ENCODE measurements around the gene GPR183. TPM values are rescaled to one million over a fixed set of nuclear protein-coding genes. Genes with fewer than 3 reads are reported as not detected.

GPR183 gene
- polyA plus RNA-seq, 1 donor: 7.3 TPM

DNA sequence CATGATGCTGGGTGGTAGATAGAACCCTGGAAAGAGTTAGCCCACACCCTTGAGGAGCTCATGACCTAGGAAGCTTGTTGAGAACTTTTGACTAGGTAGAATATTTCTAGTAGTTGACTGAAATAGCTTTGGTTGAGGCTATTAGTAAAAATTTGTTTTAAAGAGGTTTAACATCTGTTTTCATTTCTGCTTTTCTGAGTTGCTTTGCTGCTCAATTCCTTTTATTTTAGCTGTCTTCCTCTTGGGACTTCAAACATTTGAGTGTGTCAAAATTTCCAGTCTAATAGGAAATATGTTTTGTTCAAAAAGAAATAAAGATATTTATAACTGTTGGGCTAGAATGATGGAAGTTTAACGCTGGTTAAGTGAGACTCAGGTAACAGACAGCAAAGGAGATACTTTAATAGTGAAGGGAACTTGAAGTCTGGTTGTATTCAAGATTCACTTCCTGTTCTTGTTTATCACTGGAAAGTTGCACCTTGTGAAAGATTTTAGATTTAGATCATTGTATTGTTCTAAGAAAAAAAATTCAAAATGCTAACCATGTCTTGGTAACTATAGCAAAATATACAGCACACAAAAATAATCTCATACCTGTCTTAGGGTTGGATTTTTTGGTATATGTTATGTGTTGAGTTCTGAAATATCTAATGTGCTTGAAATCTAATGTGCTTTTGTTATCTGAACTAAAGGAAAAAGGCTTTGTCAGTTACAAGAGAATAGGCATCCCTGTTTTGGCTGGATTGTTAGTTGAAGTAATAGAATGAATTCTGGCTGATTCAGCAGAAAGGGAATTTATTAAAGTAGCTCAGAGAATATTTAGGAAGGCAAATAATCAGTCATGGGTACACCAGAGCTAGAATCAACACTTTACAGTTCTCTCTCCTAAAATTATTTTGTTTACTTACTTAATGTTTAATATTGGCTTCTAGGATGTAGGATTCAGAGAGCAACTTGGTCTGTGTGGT lies 24.7 kb downstream of the GPR183 start:
- Histone ChIP-seq H3K27ac (ENCODE audit: low read length) (no peak overlapping the region), H3K9me3 (ENCODE audit: control insufficient read depth, low read depth, low read length) (no peaks in the 10 kb centered on the region), H3K4me3 (ENCODE audit: low read length) (no peak overlapping the region), H3K27me3 (ENCODE audit: control insufficient read depth, insufficient read depth, low read length) (no peaks in the 10 kb centered on the region), H3K4me1 (ENCODE audit: control insufficient read depth, insufficient read depth, low read length) (no peaks in the 10 kb centered on the region), H3K36me3 (ENCODE audit: control insufficient read depth, insufficient read depth, low read length) (peaks cover 18% of the 10 kb centered on the region)
- DNase-seq: no peak
- WGBS (ENCODE audit: insufficient coverage, low lambda C conversion rate): 60% methylated on average over 1 of the region's 1 CpG

GRCh38 chr13:99281811-99282263 lies 25.4 kb downstream of the GPR183 start:
- Histone ChIP-seq H3K27me3 (ENCODE audit: control insufficient read depth, insufficient read depth, low read length) (no peaks in the 10 kb centered on the region), H3K4me1 (ENCODE audit: control insufficient read depth, insufficient read depth, low read length) (no peaks in the 10 kb centered on the region), H3K9me3 (ENCODE audit: control insufficient read depth, low read depth, low read length) (no peaks in the 10 kb centered on the region), H3K27ac (ENCODE audit: low read length) (no peak overlapping the region), H3K4me3 (ENCODE audit: low read length) (no peak overlapping the region), H3K36me3 (ENCODE audit: control insufficient read depth, insufficient read depth, low read length) (peaks cover 19% of the 10 kb centered on the region)
- no CpG with 5 or more reads among the region's 5 CpGs for WGBS (ENCODE audit: insufficient coverage, low lambda C conversion rate)
- no peak for DNase-seq

GRCh38 chr13:99280166-99280565 lies 27.0 kb downstream of the GPR183 start:
- Histone ChIP-seq H3K27me3 (ENCODE audit: control insufficient read depth, insufficient read depth, low read length) (no peaks in the 10 kb centered on the region), H3K9me3 (ENCODE audit: control insufficient read depth, low read depth, low read length) (no peaks in the 10 kb centered on the region), H3K4me1 (ENCODE audit: control insufficient read depth, insufficient read depth, low read length) (no peaks in the 10 kb centered on the region), H3K27ac (ENCODE audit: low read length) (no peak overlapping the region), H3K4me3 (ENCODE audit: low read length) (no peak overlapping the region), H3K36me3 (ENCODE audit: control insufficient read depth, insufficient read depth, low read length) (peaks cover 17% of the 10 kb centered on the region)
- WGBS (ENCODE audit: insufficient coverage, low lambda C conversion rate): 80% methylated on average over 1 of the region's 3 CpGs
- DNase-seq: no peak

DNA sequence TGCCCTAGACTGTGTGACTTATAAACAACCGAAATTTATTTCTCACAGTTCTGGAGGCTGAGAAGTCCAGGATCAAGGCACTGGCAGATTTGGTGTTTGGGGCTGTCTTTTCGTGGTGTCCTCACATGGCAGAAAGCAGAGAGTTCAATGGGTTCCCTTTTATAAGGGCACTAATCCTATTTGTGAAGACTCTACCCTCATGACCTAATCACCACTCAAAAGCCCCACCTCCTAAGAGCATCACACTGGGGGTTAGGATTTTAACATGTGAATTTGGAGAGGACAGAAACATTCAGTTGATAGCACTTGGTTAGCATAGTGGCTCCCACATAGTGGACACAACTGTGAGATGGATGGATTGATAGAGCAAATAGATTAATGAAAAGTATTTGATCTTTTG lies 27.6 kb downstream of the GPR183 start:
- Histone ChIP-seq H3K36me3 (ENCODE audit: control insufficient read depth, insufficient read depth, low read length) (peaks cover 21% of the 10 kb centered on the region), H3K27me3 (ENCODE audit: control insufficient read depth, insufficient read depth, low read length) (no peaks in the 10 kb centered on the region), H3K4me1 (ENCODE audit: control insufficient read depth, insufficient read depth, low read length) (no peaks in the 10 kb centered on the region), H3K27ac (ENCODE audit: low read length) (no peak overlapping the region), H3K4me3 (ENCODE audit: low read length) (no peak overlapping the region), H3K9me3 (ENCODE audit: control insufficient read depth, low read depth, low read length) (no peaks in the 10 kb centered on the region)
- no peak for DNase-seq
- no CpG with 5 or more reads among the region's 2 CpGs for WGBS (ENCODE audit: insufficient coverage, low lambda C conversion rate)

DNA sequence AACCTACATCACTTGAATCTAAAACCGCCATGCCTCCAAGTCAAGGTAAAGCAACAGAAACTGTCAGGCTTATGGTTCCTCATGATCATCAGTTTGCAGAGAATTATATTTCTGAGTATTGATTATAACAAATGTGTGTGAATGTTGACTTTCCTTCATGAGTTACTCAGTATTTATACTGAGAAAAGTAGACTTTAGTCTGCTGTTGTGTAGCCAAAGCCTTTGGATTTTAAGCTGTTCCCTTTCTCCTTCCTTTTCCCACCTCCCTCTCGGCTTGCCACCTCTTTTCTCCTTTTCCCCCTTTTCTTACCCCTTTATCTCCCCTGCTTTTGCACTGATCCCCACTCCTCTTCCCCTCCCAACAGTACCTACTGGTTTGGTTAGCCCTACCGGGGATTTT lies 28.4 kb downstream of the GPR183 start:
- no peaks in the 10 kb centered on the region for H3K4me1 ChIP-seq (ENCODE audit: control insufficient read depth, insufficient read depth, low read length)
- no peak overlapping the region for H3K27ac ChIP-seq (ENCODE audit: low read length)

GRCh38 chr13:99278200-99278599 lies 29.0 kb downstream of the GPR183 start:
- H3K27me3 ChIP-seq (ENCODE audit: control insufficient read depth, insufficient read depth, low read length): no peaks in the 10 kb centered on the region
- H3K27ac ChIP-seq (ENCODE audit: low read length): no peak overlapping the region
- H3K4me1 ChIP-seq (ENCODE audit: control insufficient read depth, insufficient read depth, low read length): no peaks in the 10 kb centered on the region
- WGBS (ENCODE audit: insufficient coverage, low lambda C conversion rate): no CpG with 5 or more reads among the region's 5 CpGs
- no peak overlapping the region for H3K4me3 ChIP-seq (ENCODE audit: low read length)
- no peak for DNase-seq
- peaks cover 21% of the 10 kb centered on the region for H3K36me3 ChIP-seq (ENCODE audit: control insufficient read depth, insufficient read depth, low read length)
- no peaks in the 10 kb centered on the region for H3K9me3 ChIP-seq (ENCODE audit: control insufficient read depth, low read depth, low read length)

More for the DNA sequence above, 28.4 kb downstream of the GPR183 start:
- WGBS (ENCODE audit: insufficient coverage, low lambda C conversion rate): 80% methylated on average over 1 of the region's 3 CpGs
- peaks cover 21% of the 10 kb centered on the region for H3K36me3 ChIP-seq (ENCODE audit: control insufficient read depth, insufficient read depth, low read length)
- H3K9me3 ChIP-seq (ENCODE audit: control insufficient read depth, low read depth, low read length): no peaks in the 10 kb centered on the region
- no peak for DNase-seq
- H3K27me3 ChIP-seq (ENCODE audit: control insufficient read depth, insufficient read depth, low read length): no peaks in the 10 kb centered on the region
- no peak overlapping the region for H3K4me3 ChIP-seq (ENCODE audit: low read length)

GRCh38 chr13:99277629-99278028 lies 29.6 kb downstream of the GPR183 start:
- Histone ChIP-seq H3K4me3 (ENCODE audit: low read length) (no peak overlapping the region), H3K4me1 (ENCODE audit: control insufficient read depth, insufficient read depth, low read length) (no peaks in the 10 kb centered on the region), H3K9me3 (ENCODE audit: control insufficient read depth, low read depth, low read length) (peaks cover 2% of the 10 kb centered on the region), H3K36me3 (ENCODE audit: control insufficient read depth, insufficient read depth, low read length) (peaks cover 21% of the 10 kb centered on the region), H3K27me3 (ENCODE audit: control insufficient read depth, insufficient read depth, low read length) (no peaks in the 10 kb centered on the region), H3K27ac (ENCODE audit: low read length) (no peak overlapping the region)
- 100% methylated on average over 1 of the region's 4 CpGs for WGBS (ENCODE audit: insufficient coverage, low lambda C conversion rate)
- no peak for DNase-seq

DNA sequence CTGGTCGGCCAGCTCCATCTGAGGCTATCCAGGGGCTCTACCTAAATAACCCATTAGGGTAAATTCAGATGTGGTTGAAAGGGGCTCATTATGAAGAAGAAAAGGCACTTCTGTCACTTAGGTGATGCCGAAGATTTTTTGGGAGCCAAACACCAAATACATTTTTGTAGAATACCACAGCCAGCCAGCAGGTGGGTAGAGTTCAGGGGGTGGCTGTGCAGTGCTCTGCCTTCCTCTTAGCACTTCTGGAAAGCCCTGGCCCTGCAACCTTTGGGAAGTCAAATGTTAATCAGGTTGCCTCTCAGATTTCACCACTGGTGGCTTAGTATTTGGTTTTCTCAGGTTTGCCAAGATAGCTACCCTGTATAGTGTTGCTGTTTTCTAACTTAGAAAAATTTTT lies 30.5 kb downstream of the GPR183 start:
- Histone ChIP-seq H3K36me3 (ENCODE audit: control insufficient read depth, insufficient read depth, low read length) (peaks cover 21% of the 10 kb centered on the region), H3K4me1 (ENCODE audit: control insufficient read depth, insufficient read depth, low read length) (no peaks in the 10 kb centered on the region), H3K9me3 (ENCODE audit: control insufficient read depth, low read depth, low read length) (peaks cover 3% of the 10 kb centered on the region), H3K27me3 (ENCODE audit: control insufficient read depth, insufficient read depth, low read length) (no peaks in the 10 kb centered on the region), H3K4me3 (ENCODE audit: low read length) (no peak overlapping the region), H3K27ac (ENCODE audit: low read length) (no peak overlapping the region)
- no CpG with 5 or more reads among the region's 2 CpGs for WGBS (ENCODE audit: insufficient coverage, low lambda C conversion rate)
- DNase-seq: no peak

DNA sequence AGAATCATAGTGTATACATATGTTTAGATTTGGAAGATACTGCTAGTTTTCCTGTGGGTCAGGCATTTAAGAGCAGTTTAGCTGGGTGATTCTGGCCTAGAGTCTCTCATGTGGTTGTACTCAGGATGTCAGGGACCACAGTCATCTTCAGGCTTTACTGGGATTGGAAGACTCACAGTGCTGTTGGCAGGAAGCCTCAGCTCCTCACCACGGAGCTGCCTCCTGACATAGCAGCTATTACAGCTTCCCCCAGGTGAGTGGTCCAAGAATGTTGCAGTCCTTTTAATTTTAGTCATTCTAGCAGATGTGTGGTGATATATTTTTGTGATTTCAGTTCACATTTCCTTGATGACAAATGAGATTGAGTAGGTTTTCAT lies 32.1 kb downstream of the GPR183 start:
- WGBS (ENCODE audit: insufficient coverage, low lambda C conversion rate): no CpG with 5 or more reads among the region's 1 CpG
- no peaks in the 10 kb centered on the region for H3K27me3 ChIP-seq (ENCODE audit: control insufficient read depth, insufficient read depth, low read length)
- no peak overlapping the region for H3K4me3 ChIP-seq (ENCODE audit: low read length)
- peaks cover 13% of the 10 kb centered on the region for H3K36me3 ChIP-seq (ENCODE audit: control insufficient read depth, insufficient read depth, low read length)
- H3K4me1 ChIP-seq (ENCODE audit: control insufficient read depth, insufficient read depth, low read length): no peaks in the 10 kb centered on the region
- no peak for DNase-seq
- H3K9me3 ChIP-seq (ENCODE audit: control insufficient read depth, low read depth, low read length): peaks cover 3% of the 10 kb centered on the region
- no peak overlapping the region for H3K27ac ChIP-seq (ENCODE audit: low read length)

- Histone ChIP-seq H3K4me3 (ENCODE audit: low read length) (no peak overlapping the region), H3K36me3 (ENCODE audit: control insufficient read depth, insufficient read depth, low read length) (peaks cover 11% of the 10 kb centered on the region), H3K9me3 (ENCODE audit: control insufficient read depth, low read depth, low read length) (peaks cover 3% of the 10 kb centered on the region), H3K4me1 (ENCODE audit: control insufficient read depth, insufficient read depth, low read length) (no peaks in the 10 kb centered on the region), H3K27ac (ENCODE audit: low read length) (no peak overlapping the region), H3K27me3 (ENCODE audit: control insufficient read depth, insufficient read depth, low read length) (no peaks in the 10 kb centered on the region)
- 95% methylated on average over 2 of the region's 2 CpGs for WGBS (ENCODE audit: insufficient coverage, low lambda C conversion rate)
- DNase-seq: no peak
Observed at GRCh38 chr13:99273128-99273527, 34.1 kb downstream of the GPR183 start.

GRCh38 chr13:99272481-99272880 lies 34.7 kb downstream of the GPR183 start:
- no peak overlapping the region for H3K27ac ChIP-seq (ENCODE audit: low read length)
- no CpG with 5 or more reads among the region's 2 CpGs for WGBS (ENCODE audit: insufficient coverage, low lambda C conversion rate)
- no peak for DNase-seq

More at GRCh38 chr13:99272481-99272880, 34.7 kb downstream of the GPR183 start:
- Histone ChIP-seq H3K4me3 (ENCODE audit: low read length) (no peak overlapping the region), H3K9me3 (ENCODE audit: control insufficient read depth, low read depth, low read length) (peaks cover 3% of the 10 kb centered on the region), H3K27me3 (ENCODE audit: control insufficient read depth, insufficient read depth, low read length) (no peaks in the 10 kb centered on the region), H3K36me3 (ENCODE audit: control insufficient read depth, insufficient read depth, low read length) (peaks cover 11% of the 10 kb centered on the region), H3K4me1 (ENCODE audit: control insufficient read depth, insufficient read depth, low read length) (no peaks in the 10 kb centered on the region)

Measured in large intestine (tissue), 3 donors.